OCI-LY3 (cell line): Measurements from ENCODE around the gene FFAR1.

Experiments
- H2AFZ ChIP-seq: fragments of 200-600, 300-600 bp; shearing (Covaris generic); 2 replicates; pipeline ENCODE4 v1.6.0; 2014; ENCODE audit warnings: antibody characterized with exemption, low read depth, low read length
- H3K27ac ChIP-seq: fragments of 200-600, 300-600 bp; sonication (generic); 2 replicates; pipeline ENCODE4 v1.5.1; 2014; ENCODE audit warnings: mild to moderate bottlenecking, low read length, moderate library complexity, mixed read lengths
- H3K27me3 ChIP-seq: fragments of 200-600, 300-600 bp; sonication (generic); 2 replicates; pipeline ENCODE4 v1.6.1; 2014; ENCODE audit warnings: low read depth, low read length, mixed read lengths
- H3K36me3 ChIP-seq: fragments of 200-600, 300-600 bp; sonication (generic); replicated peaks from 2 replicates; pipeline ENCODE3; 2014; ENCODE audit warnings: low read depth, low read length, mixed read lengths
- H3K4me1 ChIP-seq: fragments of 300-600, 200-600 bp; sonication (generic); 2 replicates; pipeline ENCODE4 v1.6.1; 2014; ENCODE audit warnings: low read length, mixed read lengths
- H3K4me2 ChIP-seq: fragments of 200-600, 300-600 bp; sonication (generic); 2 replicates; pipeline ENCODE4 v1.6.1; 2014; ENCODE audit warnings: low read length, mixed read lengths
- H3K4me3 ChIP-seq: fragments of 300-600, 200-600 bp; sonication (generic); 2 replicates; pipeline ENCODE4 v1.5.1; 2014; ENCODE audit warnings: antibody characterized with exemption, mild to moderate bottlenecking, low read length, moderate library complexity
- H3K79me2 ChIP-seq: fragments of 300-600, 200-600 bp; shearing (Covaris generic); 2 replicates; pipeline ENCODE4 v1.6.1; 2014; ENCODE audit warnings: mild to moderate bottlenecking, low read length, mixed read lengths
- H3K9ac ChIP-seq: fragments of 300-600, 200-600 bp; shearing (Covaris generic); 2 replicates; pipeline ENCODE4 v1.6.0; 2014; ENCODE audit warnings: mild to moderate bottlenecking, low read length, moderate library complexity
- H3K9me3 ChIP-seq: fragments of 200-600, 300-600 bp; shearing (Covaris generic); 2 replicates; pipeline ENCODE4 v1.6.1; 2014; ENCODE audit warnings: low read length, mixed read lengths; ENCODE audit not compliant: insufficient read depth
- H4K20me1 ChIP-seq: fragments of 200-600, 300-600 bp; sonication (generic); 2 replicates; pipeline ENCODE4 v1.6.1; 2016; ENCODE audit warnings: low read length, mixed read lengths; ENCODE audit not compliant: insufficient read depth
- CTCF ChIP-seq: fragments of 200-600, 300-600 bp; sonication (generic); IDR thresholded peaks from 2 replicates; pipeline ENCODE4 v1.5.1; 2014; ENCODE audit warnings: antibody characterized with exemption, low read length, low read depth
- EZH2phosphoT487 ChIP-seq: fragments of 200-600 bp; shearing (Covaris generic); IDR thresholded peaks from 2 replicates; pipeline ENCODE4 v1.6.1; 2018; ENCODE audit warnings: antibody characterized with exemption, mixed run types, low read depth

FFAR1 gene

GRCh38 chr19:35352448-35353304 is 5.0 kb downstream of the FFAR1 start:
- no peak overlapping the region for H3K27ac ChIP-seq

GRCh38 chr19:35353635-35354034 is 5.9 kb downstream of the FFAR1 start:
- no peak overlapping the region for H3K9ac ChIP-seq
- no peak overlapping the region for H3K27ac ChIP-seq
- 0 out of 2 replicates have a peak, but pooled peaks cover 11% of the 10 kb centered on the region for H3K27me3 ChIP-seq
- TF ChIP-seq CTCF (no peak), EZH2phosphoT487 (no peak)
- H3K4me3 ChIP-seq, result no peak overlapping the region
- peaks cover 10% of the 10 kb centered on the region for H3K36me3 ChIP-seq
- no peaks in the 10 kb centered on the region for H3K79me2 ChIP-seq
- peaks cover 34% of the 10 kb centered on the region for H3K4me1 ChIP-seq
- no peak overlapping the region for H2AFZ ChIP-seq
- no peaks in the 10 kb centered on the region for H3K9me3 ChIP-seq
- no peaks in the 10 kb centered on the region for H4K20me1 ChIP-seq
- no peak overlapping the region for H3K4me2 ChIP-seq

More at GRCh38 chr19:35352448-35353304, 5.0 kb downstream of the FFAR1 start:
- Histone ChIP-seq H3K79me2 (no peaks in the 10 kb centered on the region), H3K36me3 (peaks cover 18% of the 10 kb centered on the region), H3K4me3 (peak overlapping the region; percentile 49), H3K4me1 (peaks cover 44% of the 10 kb centered on the region), H3K4me2 (peak overlapping the region; percentile 66), H3K27me3 (0 out of 2 replicates have a peak, but pooled peaks cover 6% of the 10 kb centered on the region), H4K20me1 (no peaks in the 10 kb centered on the region), H2AFZ (peak overlapping the region; percentile 78), H3K9me3 (no peaks in the 10 kb centered on the region), H3K9ac (peak overlapping the region; percentile 37; the same call in 1 of the 2 replicates)
- peak; percentile 95 for TF ChIP-seq CTCF
- no peak for TF ChIP-seq EZH2phosphoT487

DNA sequence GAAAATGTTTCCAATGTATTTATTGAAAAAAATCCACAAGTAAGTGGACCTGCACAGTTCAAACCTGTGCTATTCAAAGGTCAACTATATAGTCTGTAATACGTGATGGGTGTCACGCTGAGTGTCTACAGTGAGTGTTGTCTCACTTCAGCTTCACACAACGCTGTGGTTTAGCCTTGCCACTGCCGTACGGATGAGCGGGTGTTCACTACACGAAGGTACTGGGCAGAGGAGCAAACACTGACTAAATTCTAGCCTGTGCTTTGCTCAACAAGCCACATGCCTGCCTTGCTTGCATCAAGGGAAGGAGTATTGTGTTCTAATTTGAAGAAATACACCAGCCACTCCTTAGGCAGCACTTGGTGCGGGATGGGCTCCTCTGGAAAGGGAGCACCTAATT is 7.2 kb downstream of the FFAR1 start:
- Histone ChIP-seq H3K4me1 (peaks cover 21% of the 10 kb centered on the region), H3K79me2 (no peaks in the 10 kb centered on the region), H3K27me3 (0 out of 2 replicates have a peak, but pooled peaks cover 11% of the 10 kb centered on the region), H3K4me3 (no peak overlapping the region), H3K27ac (no peak overlapping the region), H3K9ac (no peak overlapping the region), H3K9me3 (no peaks in the 10 kb centered on the region), H3K36me3 (no peaks in the 10 kb centered on the region), H3K4me2 (no peak overlapping the region), H2AFZ (no peak overlapping the region), H4K20me1 (no peaks in the 10 kb centered on the region)
- TF ChIP-seq EZH2phosphoT487, result no peak
- no peak for TF ChIP-seq CTCF

DNA sequence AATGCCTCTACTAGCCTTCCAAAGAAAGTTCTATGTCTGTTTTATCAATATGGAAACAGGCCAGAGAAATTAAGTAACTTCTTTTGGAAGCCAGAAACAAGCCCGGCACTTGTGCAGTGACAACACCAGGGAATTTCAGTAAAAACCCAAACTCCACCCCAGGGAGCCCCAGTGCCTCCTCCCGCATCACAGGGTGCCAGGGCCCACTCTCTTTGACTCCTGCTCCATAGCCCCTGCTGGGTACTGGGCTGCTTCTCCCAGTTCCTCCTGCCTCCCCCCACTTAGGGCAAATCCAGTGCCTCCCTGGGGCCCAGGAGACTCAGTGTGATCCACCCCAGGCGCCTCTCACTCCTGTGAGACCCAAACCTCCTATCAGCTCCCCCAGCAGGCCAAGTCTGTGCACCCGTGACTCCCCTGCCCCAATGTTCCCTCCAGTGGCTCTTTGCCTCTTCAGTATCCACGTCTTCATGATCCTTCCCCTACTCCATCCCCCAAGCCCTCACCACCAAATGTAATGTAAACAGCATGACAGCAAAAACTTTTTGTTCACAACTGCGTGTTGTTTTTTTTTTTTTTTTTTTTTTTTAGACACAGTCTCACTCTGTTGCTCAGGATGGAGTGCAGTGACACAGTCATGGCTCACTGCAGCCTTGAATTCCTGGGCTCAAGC is 8.2 kb downstream of the FFAR1 start:
- H3K27ac ChIP-seq, result no peak overlapping the region
- no peak overlapping the region for H3K4me3 ChIP-seq
- TF ChIP-seq CTCF (no peak), EZH2phosphoT487 (no peak)
- no peak overlapping the region for H3K9ac ChIP-seq
- H3K9me3 ChIP-seq, result no peaks in the 10 kb centered on the region
- H3K79me2 ChIP-seq, result no peaks in the 10 kb centered on the region
- H4K20me1 ChIP-seq, result no peaks in the 10 kb centered on the region
- H3K36me3 ChIP-seq, result no peaks in the 10 kb centered on the region
- no peak overlapping the region for H3K4me2 ChIP-seq
- H3K27me3 ChIP-seq, result 0 out of 2 replicates have a peak, but pooled peaks cover 12% of the 10 kb centered on the region
- H2AFZ ChIP-seq, result no peak overlapping the region
- peaks cover 11% of the 10 kb centered on the region for H3K4me1 ChIP-seq
